ENCODE measurements around the gene TPMT. TPM values are rescaled to one million over a fixed set of nuclear protein-coding genes. Genes with fewer than 3 reads are reported as not detected.

The TPMT gene
- total RNA-seq, 1 experiment from 2014 or later = 19.8 TPM

- no peak overlapping the region for H2AFZ ChIP-seq (ENCODE audit: low read length)
- no peak for ATAC-seq
- POLR2A ChIA-PET (ENCODE audit: unreplicated experiment) = no interaction called here
- no peak for DNase-seq
- H4K20me1 ChIP-seq (ENCODE audit: low read length) = no peaks in the 10 kb centered on the region
- no peaks in the 10 kb centered on the region for H3K79me2 ChIP-seq (ENCODE audit: low read length)
- no peak overlapping the region for H3K4me2 ChIP-seq (ENCODE audit: low read length)
- no TSS peak for BruUV-seq (replicated peaks)
- H3K9ac ChIP-seq (ENCODE audit: low read length) = no peak overlapping the region
- TF ChIP-seq EZH2phosphoT487 (IDR thresholded peaks at IDR 0.05; ENCODE audit: borderline replicate concordance, low read length) (no peak), EZH2 (IDR thresholded peaks at IDR 0.05; ENCODE audit: low read length, unreplicated experiment) (no peak), CTCF (conservative IDR thresholded peaks at IDR 0.05; ENCODE audit: low read depth, low read length) (no peak)
- no peaks in the 10 kb centered on the region for H3K27me3 ChIP-seq (ENCODE audit: low read length)
- no peaks in the 10 kb centered on the region for H3K9me2 ChIP-seq (replicated peaks; ENCODE audit: low read length)
- no peaks in the 10 kb centered on the region for H3K4me1 ChIP-seq (ENCODE audit: insufficient read depth, low read length)
- CTCF ChIA-PET = interaction anchor here (0.6 kb wide), 2 partner anchors 84 to 516 kb away, joined by 3 to 4 read pairs; no protein-coding TSS in a partner anchor
- no peaks in the 10 kb centered on the region for H3K36me3 ChIP-seq (ENCODE audit: low read depth, low read length)
- H3K9me3 ChIP-seq (ENCODE audit: low read length) = no peaks in the 10 kb centered on the region
- intact Hi-C loops (cut with micrococcal nuclease) = no loop called here
- H3K4me3 ChIP-seq (ENCODE audit: low read length) = no peak overlapping the region
- H3K27ac ChIP-seq (ENCODE audit: low read length) = no peak overlapping the region
- H3F3A ChIP-seq (ENCODE audit: low read length, unreplicated experiment) = no peaks in the 10 kb centered on the region
Observed at GRCh38 chr6:18100296-18100695, 54.6 kb downstream of the TPMT start.

GRCh38 chr6:18099511-18099910 is 55.4 kb downstream of the TPMT start:
- no peaks in the 10 kb centered on the region for H3F3A ChIP-seq (ENCODE audit: low read length, unreplicated experiment)
- no peak overlapping the region for H3K4me2 ChIP-seq (ENCODE audit: low read length)
- no peak overlapping the region for H3K4me3 ChIP-seq (ENCODE audit: low read length)
- no peaks in the 10 kb centered on the region for H4K20me1 ChIP-seq (ENCODE audit: low read length)
- no peaks in the 10 kb centered on the region for H3K79me2 ChIP-seq (ENCODE audit: low read length)
- CTCF ChIA-PET = no interaction called here
- no peaks in the 10 kb centered on the region for H3K9me3 ChIP-seq (ENCODE audit: low read length)
- POLR2A ChIA-PET (ENCODE audit: unreplicated experiment) = interaction anchor here (0.5 kb wide), 1 partner anchor 247 kb away, joined by 5 read pairs; no protein-coding TSS in a partner anchor
- ATAC-seq = no peak
- BruUV-seq (replicated peaks) = no TSS peak
- no peaks in the 10 kb centered on the region for H3K36me3 ChIP-seq (ENCODE audit: low read depth, low read length)
- intact Hi-C loops (cut with micrococcal nuclease) = no loop called here
- H3K27ac ChIP-seq (ENCODE audit: low read length) = no peak overlapping the region
- no peaks in the 10 kb centered on the region for H3K27me3 ChIP-seq (ENCODE audit: low read length)
- no peak overlapping the region for H2AFZ ChIP-seq (ENCODE audit: low read length)
- TF ChIP-seq EZH2phosphoT487 (IDR thresholded peaks at IDR 0.05; ENCODE audit: borderline replicate concordance, low read length) = no peak
- no peak for TF ChIP-seq EZH2 (IDR thresholded peaks at IDR 0.05; ENCODE audit: low read length, unreplicated experiment)
- no peak for TF ChIP-seq CTCF (conservative IDR thresholded peaks at IDR 0.05; ENCODE audit: low read depth, low read length)
- H3K9ac ChIP-seq (ENCODE audit: low read length) = no peak overlapping the region
- H3K9me2 ChIP-seq (replicated peaks; ENCODE audit: low read length) = no peaks in the 10 kb centered on the region
- no peak for DNase-seq
- no peaks in the 10 kb centered on the region for H3K4me1 ChIP-seq (ENCODE audit: insufficient read depth, low read length)

GRCh38 chr6:18096423-18096822 is 58.5 kb downstream of the TPMT start:
- BruUV-seq (replicated peaks) = no TSS peak
- no peaks in the 10 kb centered on the region for H3K9me3 ChIP-seq (ENCODE audit: low read length)
- no peak overlapping the region for H3K9ac ChIP-seq (ENCODE audit: low read length)
- intact Hi-C loops (cut with micrococcal nuclease) = no loop called here
- CTCF ChIA-PET = no interaction called here
- no peak overlapping the region for H3K4me2 ChIP-seq (ENCODE audit: low read length)
- H3K79me2 ChIP-seq (ENCODE audit: low read length) = no peaks in the 10 kb centered on the region
- ATAC-seq = no peak
- no peaks in the 10 kb centered on the region for H3K27me3 ChIP-seq (ENCODE audit: low read length)
- DNase-seq = no peak
- H4K20me1 ChIP-seq (ENCODE audit: low read length) = no peaks in the 10 kb centered on the region
- H2AFZ ChIP-seq (ENCODE audit: low read length) = no peak overlapping the region
- H3K36me3 ChIP-seq (ENCODE audit: low read depth, low read length) = no peaks in the 10 kb centered on the region
- H3K27ac ChIP-seq (ENCODE audit: low read length) = no peak overlapping the region
- H3K9me2 ChIP-seq (replicated peaks; ENCODE audit: low read length) = no peaks in the 10 kb centered on the region
- H3K4me1 ChIP-seq (ENCODE audit: insufficient read depth, low read length) = no peaks in the 10 kb centered on the region
- POLR2A ChIA-PET (ENCODE audit: unreplicated experiment) = no interaction called here
- no peaks in the 10 kb centered on the region for H3F3A ChIP-seq (ENCODE audit: low read length, unreplicated experiment)
- no peak overlapping the region for H3K4me3 ChIP-seq (ENCODE audit: low read length)
- TF ChIP-seq EZH2phosphoT487 (IDR thresholded peaks at IDR 0.05; ENCODE audit: borderline replicate concordance, low read length) = no peak
- TF ChIP-seq CTCF (conservative IDR thresholded peaks at IDR 0.05; ENCODE audit: low read depth, low read length) = no peak
- TF ChIP-seq EZH2 (IDR thresholded peaks at IDR 0.05; ENCODE audit: low read length, unreplicated experiment) = no peak

Data from PC-3 (cell line).